MCF 10A (cell line): ENCODE measurements around the gene NDC1. TPM values are rescaled to one million over a fixed set of nuclear protein-coding genes. Genes with fewer than 3 reads are reported as not detected.
"Not testable (repeated sequence)": the region's sequence is repeated elsewhere in the genome, so short reads cannot be mapped to it uniquely, and the experiment has no call there.

ENCODE experiments used
- Bru-seq: library from RNA; stranded (reverse); fragments of 400-500 nt; gene quantifications from one replicate; lab custom pipeline; 2021; lab: Mats Ljungman, UMichigan
- BruChase-seq, 2 experiments: library from RNA; stranded (reverse); fragments of 400-500 nt; gene quantifications; one replicate each; lab custom pipeline; 2021; lab: Mats Ljungman, UMichigan
- BruUV-seq: library from RNA; stranded (reverse); fragments of 400-500 nt; replicated peaks from 2 replicates; lab custom pipeline; 2021; lab: Mats Ljungman, UMichigan
- CTCF ChIA-PET: fragments of 300-600 bp; sonication (Branson Sonifier 250); formaldehyde crosslinking; extraction: SDS; loops from one replicate; lab custom pipeline; 2021; ENCODE audit warnings: antibody characterized with exemption, inconsistent platforms; lab: Yijun Ruan, JAX
- POLR2A ChIA-PET: fragments of 300-600, 350-650 bp; sonication (Branson Sonifier 250); formaldehyde crosslinking; extraction: SDS; loops from one replicate; lab custom pipeline; 2020; ENCODE audit warnings: antibody characterized with exemption, inconsistent platforms; lab: Yijun Ruan, JAX
- DNase-seq: peaks from one replicate; pipeline ENCODE4 v3.0.0-alpha.2; 2018; ENCODE audit not compliant: unreplicated experiment
- H3K27ac Mint-ChIP-seq: one replicate; pipeline ENCODE4 v1.8.0; 2022; ENCODE audit warnings: mild to moderate bottlenecking, low read depth, mixed read lengths; ENCODE audit not compliant: unreplicated experiment
- H3K27me3 Mint-ChIP-seq: one replicate; pipeline ENCODE4 v1.8.0; 2022; ENCODE audit warnings: mixed read lengths; ENCODE audit not compliant: insufficient read depth, unreplicated experiment
- H3K36me3 Mint-ChIP-seq: one replicate; pipeline ENCODE4 v1.8.0; 2022; ENCODE audit warnings: mild to moderate bottlenecking, moderate library complexity, mixed read lengths; ENCODE audit not compliant: insufficient read depth, unreplicated experiment
- H3K4me1 Mint-ChIP-seq: one replicate; pipeline ENCODE4 v1.8.0; 2022; ENCODE audit warnings: mixed read lengths; ENCODE audit not compliant: insufficient read depth, unreplicated experiment
- H3K4me3 Mint-ChIP-seq: one replicate; pipeline ENCODE4 v1.8.0; 2022; ENCODE audit warnings: mild to moderate bottlenecking, moderate library complexity, mixed read lengths; ENCODE audit not compliant: unreplicated experiment
- H3K9me3 Mint-ChIP-seq: one replicate; pipeline ENCODE4 v1.8.0; 2022; ENCODE audit warnings: mixed read lengths; ENCODE audit not compliant: unreplicated experiment
- intact Hi-C: fragments of 100-400 bp; cut with micrococcal nuclease; formaldehyde crosslinking; loops from 2 replicates; pipeline ENCODE4 v1.14.1; 2022
- long read RNA-seq: library from polyadenylated mRNA; stranded (forward); transcript quantifications from one replicate; pipeline ENCODE4 v2.0.0, GENCODE V29; 2022
- total RNA-seq: library from RNA; stranded (reverse); gene quantifications from 2 replicates; pipeline ENCODE4 v1.2.3, GENCODE V29; 2022
- TF ChIP-seq, protein P1 (sequence below): fragments of 200-600 bp; IDR thresholded peaks from one replicate; pipeline ENCODE4 v1.8.0; 2022; ENCODE audit warnings: antibody characterized with exemption, mild to moderate bottlenecking; ENCODE audit not compliant: unreplicated experiment

NDC1 gene, protein sequence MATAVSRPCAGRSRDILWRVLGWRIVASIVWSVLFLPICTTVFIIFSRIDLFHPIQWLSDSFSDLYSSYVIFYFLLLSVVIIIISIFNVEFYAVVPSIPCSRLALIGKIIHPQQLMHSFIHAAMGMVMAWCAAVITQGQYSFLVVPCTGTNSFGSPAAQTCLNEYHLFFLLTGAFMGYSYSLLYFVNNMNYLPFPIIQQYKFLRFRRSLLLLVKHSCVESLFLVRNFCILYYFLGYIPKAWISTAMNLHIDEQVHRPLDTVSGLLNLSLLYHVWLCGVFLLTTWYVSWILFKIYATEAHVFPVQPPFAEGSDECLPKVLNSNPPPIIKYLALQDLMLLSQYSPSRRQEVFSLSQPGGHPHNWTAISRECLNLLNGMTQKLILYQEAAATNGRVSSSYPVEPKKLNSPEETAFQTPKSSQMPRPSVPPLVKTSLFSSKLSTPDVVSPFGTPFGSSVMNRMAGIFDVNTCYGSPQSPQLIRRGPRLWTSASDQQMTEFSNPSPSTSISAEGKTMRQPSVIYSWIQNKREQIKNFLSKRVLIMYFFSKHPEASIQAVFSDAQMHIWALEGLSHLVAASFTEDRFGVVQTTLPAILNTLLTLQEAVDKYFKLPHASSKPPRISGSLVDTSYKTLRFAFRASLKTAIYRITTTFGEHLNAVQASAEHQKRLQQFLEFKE
- total RNA-seq (17.5 and 18.7 TPM in 2 replicates), Bru-seq, nascent RNA (percentile 69 among the genes with signal in this experiment), BruChase-seq, experiment 1, labeled RNA remaining after a 6-hour chase (percentile 78 among the genes with signal in this experiment), BruChase-seq, experiment 2, labeled RNA remaining after a 2-hour chase (percentile 70 among the genes with signal in this experiment)
- long read RNA-seq, full-length matches to known transcripts = 30 of 64 reads
- long read RNA-seq, partial matches to known transcripts = 11 of 64 reads
- long read RNA-seq, other reads (novel, unspliced or antisense) = 23 of 64 reads

DNA sequence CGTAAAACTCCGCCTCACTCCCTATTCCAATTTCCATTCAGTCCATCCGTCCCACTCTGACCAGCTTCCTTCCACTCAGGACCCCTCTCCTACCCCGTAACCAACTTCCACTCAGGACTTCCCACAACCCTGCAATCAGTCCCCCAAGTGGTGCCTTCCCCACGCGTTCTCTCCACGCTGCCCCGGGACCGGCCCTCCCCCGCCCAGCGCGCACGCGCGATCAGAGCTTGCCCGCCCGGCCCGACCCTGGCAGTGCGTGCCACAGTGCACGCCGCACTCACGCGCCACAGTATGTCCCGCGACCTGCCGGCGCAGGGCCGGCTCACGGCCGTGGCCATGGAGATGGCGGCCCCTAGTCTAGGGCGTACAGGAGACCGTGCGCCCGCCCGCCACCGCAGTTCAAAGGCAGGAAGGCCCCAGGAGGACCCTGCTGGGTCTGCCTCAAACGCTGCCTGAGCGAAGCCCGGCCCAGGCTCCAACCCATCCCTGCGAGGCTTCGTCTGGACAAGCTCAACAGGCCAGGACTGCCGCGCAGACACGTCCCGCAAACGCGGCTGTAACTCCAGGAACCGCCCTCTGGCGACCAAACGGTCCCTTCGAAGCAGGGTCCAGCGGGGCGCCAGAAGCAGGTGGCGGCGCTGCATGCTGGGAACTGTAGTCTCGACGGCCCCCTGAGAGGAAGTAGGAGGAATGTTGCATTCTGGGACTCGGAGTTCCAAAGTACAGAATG, at the start of gene NDC1:
Gene NDC1, minus strand, starts transcription at position 373 of the 730 bp plus-strand sequence. Its CDS starts 35 bp downstream, at position 338.
- peak; percentile 98 for DNase-seq
- Mint-ChIP-seq H3K27ac (peak within 1 kb of the TSS; percentile 97), H3K36me3 (no peaks in the 10 kb centered on the region), H3K27me3 (no peaks in the 10 kb centered on the region), H3K4me1 (peaks cover 10% of the 10 kb centered on the region), H3K4me3 (peak within 1 kb of the TSS; percentile 100), H3K9me3 (no peaks in the 10 kb centered on the region)
- POLR2A ChIA-PET = interaction anchor here (0.5 to 2.0 kb wide), 13 partner anchors 12 to 1048 kb away, joined by 3 to 13 read pairs (median 3); partner anchors contain the start of genes IFT25, SSBP3, TCEANC2 and TMEM59
- CTCF ChIA-PET = no interaction called here
- intact Hi-C loops = no loop called here
- TF ChIP-seq, protein P1, sequence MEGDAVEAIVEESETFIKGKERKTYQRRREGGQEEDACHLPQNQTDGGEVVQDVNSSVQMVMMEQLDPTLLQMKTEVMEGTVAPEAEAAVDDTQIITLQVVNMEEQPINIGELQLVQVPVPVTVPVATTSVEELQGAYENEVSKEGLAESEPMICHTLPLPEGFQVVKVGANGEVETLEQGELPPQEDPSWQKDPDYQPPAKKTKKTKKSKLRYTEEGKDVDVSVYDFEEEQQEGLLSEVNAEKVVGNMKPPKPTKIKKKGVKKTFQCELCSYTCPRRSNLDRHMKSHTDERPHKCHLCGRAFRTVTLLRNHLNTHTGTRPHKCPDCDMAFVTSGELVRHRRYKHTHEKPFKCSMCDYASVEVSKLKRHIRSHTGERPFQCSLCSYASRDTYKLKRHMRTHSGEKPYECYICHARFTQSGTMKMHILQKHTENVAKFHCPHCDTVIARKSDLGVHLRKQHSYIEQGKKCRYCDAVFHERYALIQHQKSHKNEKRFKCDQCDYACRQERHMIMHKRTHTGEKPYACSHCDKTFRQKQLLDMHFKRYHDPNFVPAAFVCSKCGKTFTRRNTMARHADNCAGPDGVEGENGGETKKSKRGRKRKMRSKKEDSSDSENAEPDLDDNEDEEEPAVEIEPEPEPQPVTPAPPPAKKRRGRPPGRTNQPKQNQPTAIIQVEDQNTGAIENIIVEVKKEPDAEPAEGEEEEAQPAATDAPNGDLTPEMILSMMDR = no peak
- BruUV-seq = no TSS peak

DNA sequence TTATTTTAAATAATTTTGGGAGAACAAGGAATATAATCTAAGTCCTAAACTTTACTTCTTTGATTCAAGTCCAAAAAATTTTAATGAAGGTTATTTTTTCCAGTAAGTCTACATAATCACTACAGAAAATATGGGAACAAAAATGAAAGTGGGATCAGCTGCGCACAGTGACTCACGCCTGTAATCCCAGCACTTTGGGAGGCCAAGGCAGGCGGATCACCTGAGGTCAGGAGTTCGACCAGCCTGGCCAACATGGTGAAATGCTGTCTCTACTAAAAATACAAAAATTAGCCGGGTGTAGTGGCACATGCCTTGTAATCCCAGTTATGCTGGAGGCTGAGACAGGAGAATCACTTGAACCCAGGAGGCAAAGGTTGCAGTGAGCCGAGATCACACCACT, 45.5 kb upstream of the NDC1 start:
- POLR2A ChIA-PET = interaction anchor here (1.3 kb wide), 1 partner anchor 62 kb away, joined by 3 read pairs; the partner anchor contains the start of gene IFT25
- H3K27me3 Mint-ChIP-seq = not testable (repeated sequence)

DNA sequence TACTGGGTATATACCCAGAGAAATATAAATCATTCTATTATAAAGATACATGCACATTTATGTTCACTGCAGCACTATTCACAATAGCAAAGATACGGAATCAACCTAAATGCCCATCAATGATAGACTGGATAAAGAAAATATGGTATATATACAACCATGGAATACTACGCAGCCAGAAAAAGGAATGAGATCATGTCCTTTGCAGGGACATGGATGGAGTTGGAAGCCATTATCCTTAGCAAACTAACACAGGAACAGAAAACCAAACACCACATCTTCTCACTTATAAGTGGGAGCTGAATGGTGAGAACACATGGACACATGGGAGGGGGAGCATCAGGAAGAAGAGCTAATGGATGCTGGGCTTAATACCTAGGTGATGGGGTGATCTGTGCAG, 43.8 kb upstream of the NDC1 start:
- peaks cover 34% of the 10 kb centered on the region for H3K36me3 Mint-ChIP-seq
- DNase-seq, H3K4me3 Mint-ChIP-seq, H3K27ac Mint-ChIP-seq, H3K27me3 Mint-ChIP-seq, intact Hi-C loops, H3K4me1 Mint-ChIP-seq, H3K9me3 Mint-ChIP-seq, POLR2A ChIA-PET, BruUV-seq: not testable (repeated sequence)
- CTCF ChIA-PET = interaction anchor here (0.6 to 10.4 kb wide), 6 partner anchors 17 to 85 kb away, joined by 3 to 151 read pairs (median 4); no protein-coding TSS in a partner anchor

More for the DNA sequence above, 45.5 kb upstream of the NDC1 start:
- H3K4me3 Mint-ChIP-seq, H3K9me3 Mint-ChIP-seq, intact Hi-C loops, H3K27ac Mint-ChIP-seq, DNase-seq, H3K4me1 Mint-ChIP-seq, BruUV-seq: not testable (repeated sequence)
- CTCF ChIA-PET = interaction anchor here (5.7 to 10.4 kb wide), 2 partner anchors 24 to 76 kb away, joined by 67 to 151 read pairs; no protein-coding TSS in a partner anchor
- H3K36me3 Mint-ChIP-seq = peaks cover 31% of the 10 kb centered on the region

DNA sequence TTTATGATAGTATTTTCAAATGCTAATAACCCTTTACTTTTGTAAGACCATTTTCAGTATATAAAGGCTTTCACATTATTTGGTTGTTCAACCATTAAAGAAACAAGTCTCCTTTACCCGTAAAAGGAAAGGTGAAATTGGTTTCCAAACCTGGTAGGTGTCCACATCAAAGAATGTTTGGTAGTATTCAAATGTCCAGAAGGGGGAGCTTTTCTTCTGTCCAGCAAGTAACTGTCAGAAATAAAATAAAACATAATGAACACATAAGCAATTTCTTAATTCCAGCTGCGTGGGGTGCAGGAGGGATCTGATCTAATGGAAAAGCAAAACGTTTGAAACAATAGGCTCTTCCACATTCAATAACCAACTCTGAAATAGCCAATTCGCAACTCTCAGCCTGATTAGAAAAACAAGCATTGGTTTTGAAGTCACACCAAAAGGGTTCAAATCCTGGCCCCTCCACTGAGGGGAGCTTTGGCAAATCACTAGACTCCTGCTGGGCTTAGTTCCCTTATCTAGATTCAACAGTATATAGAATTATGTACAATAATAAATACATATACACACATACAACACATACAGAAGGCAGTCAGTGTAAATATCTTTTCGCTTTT, 40.5 kb upstream of the NDC1 start:
- peak; percentile 59 for DNase-seq
- CTCF ChIA-PET = interaction anchor here (0.6 to 10.4 kb wide), 35 partner anchors 9 to 1071 kb away, joined by 3 to 151 read pairs (median 4); partner anchors contain the start of genes IFT25, LRRC42 and YIPF1
- Mint-ChIP-seq H3K4me3 (no peak overlapping the region), H3K9me3 (no peaks in the 10 kb centered on the region), H3K27ac (no peak overlapping the region), H3K36me3 (peaks cover 43% of the 10 kb centered on the region), H3K4me1 (no peaks in the 10 kb centered on the region), H3K27me3 (no peaks in the 10 kb centered on the region)
- intact Hi-C loops = loop anchor here (1.0 to 5.0 kb wide), 3 partner anchors 71 to 174 kb away; partner anchors contain the start of genes TCEANC2 and TMEM59
- BruUV-seq = no TSS peak
- TF ChIP-seq, protein P1 = peak; percentile 63
- POLR2A ChIA-PET = interaction anchor here (0.6 to 2.2 kb wide), 11 partner anchors 11 to 174 kb away, joined by 3 to 13 read pairs (median 5); partner anchors contain the start of genes IFT25, LRRC42, TCEANC2 and TMEM59

DNA sequence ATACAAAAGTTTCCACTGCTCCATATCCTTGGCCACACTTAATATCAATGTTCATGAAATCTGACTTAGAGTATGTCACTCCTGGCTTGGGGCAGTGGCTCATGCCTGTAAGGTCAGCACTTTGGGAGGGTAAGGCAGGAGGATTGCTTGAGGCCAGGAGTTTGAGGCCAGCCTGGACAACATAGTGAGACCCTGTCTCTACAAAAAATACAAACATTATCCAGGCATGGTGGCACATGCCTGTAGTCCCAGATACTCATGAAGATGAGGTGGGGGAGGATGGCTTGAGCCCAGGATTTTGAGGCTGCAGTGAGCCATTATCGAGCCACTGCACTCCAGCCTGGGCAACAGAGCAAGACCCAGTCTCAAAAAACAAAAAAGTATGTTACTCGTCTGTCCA, 37.1 kb upstream of the NDC1 start:
- ChIA-PET CTCF (interaction anchor here (0.7 to 10.4 kb wide), 7 partner anchors 10 to 920 kb away, joined by 3 to 151 read pairs (median 4); no protein-coding TSS in a partner anchor), POLR2A (interaction anchor here (1.4 to 1.5 kb wide), 2 partner anchors 10 to 22 kb away, joined by 3 to 4 read pairs; no protein-coding TSS in a partner anchor)
- DNase-seq, H3K27me3 Mint-ChIP-seq, H3K9me3 Mint-ChIP-seq, H3K27ac Mint-ChIP-seq, H3K4me3 Mint-ChIP-seq, BruUV-seq, H3K4me1 Mint-ChIP-seq: not testable (repeated sequence)
- H3K36me3 Mint-ChIP-seq = peaks cover 47% of the 10 kb centered on the region
- intact Hi-C loops = loop anchor here (5.0 kb wide), 1 partner anchor 177 kb away; the partner anchor contains the start of genes TCEANC2 and TMEM59
